Measurements from ENCODE around the gene AOC2.
"Not testable (repeated sequence)": the region's sequence is repeated elsewhere in the genome, so short reads cannot be mapped to it uniquely, and the experiment has no call there.

DNA sequence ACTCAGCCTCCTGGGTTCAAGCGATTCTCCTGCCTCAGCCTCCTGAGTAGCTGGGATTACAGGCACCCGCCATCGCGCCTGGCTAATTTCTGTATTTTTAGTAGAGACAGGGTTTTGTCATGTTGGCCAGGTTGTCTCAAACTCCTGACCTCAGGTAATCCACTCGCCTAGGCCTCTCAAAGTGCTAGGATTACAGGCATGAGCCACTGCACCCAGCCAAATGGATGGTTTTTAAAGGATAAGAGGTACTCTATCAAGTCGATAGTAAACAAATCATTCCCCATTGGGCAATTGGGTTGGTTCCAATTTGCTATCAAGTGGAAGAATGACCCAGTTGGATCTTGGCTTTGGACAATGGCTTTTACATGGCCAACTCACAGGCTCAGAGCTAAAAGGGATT lies 37.3 kb downstream of the AOC2 start:
- TF ChIP-seq, protein P1, sequence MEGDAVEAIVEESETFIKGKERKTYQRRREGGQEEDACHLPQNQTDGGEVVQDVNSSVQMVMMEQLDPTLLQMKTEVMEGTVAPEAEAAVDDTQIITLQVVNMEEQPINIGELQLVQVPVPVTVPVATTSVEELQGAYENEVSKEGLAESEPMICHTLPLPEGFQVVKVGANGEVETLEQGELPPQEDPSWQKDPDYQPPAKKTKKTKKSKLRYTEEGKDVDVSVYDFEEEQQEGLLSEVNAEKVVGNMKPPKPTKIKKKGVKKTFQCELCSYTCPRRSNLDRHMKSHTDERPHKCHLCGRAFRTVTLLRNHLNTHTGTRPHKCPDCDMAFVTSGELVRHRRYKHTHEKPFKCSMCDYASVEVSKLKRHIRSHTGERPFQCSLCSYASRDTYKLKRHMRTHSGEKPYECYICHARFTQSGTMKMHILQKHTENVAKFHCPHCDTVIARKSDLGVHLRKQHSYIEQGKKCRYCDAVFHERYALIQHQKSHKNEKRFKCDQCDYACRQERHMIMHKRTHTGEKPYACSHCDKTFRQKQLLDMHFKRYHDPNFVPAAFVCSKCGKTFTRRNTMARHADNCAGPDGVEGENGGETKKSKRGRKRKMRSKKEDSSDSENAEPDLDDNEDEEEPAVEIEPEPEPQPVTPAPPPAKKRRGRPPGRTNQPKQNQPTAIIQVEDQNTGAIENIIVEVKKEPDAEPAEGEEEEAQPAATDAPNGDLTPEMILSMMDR (IDR thresholded peaks at IDR 0.05), result not testable (repeated sequence)
- TF ChIP-seq POLR2AphosphoS5 (IDR thresholded peaks at IDR 0.05; ENCODE audit: insufficient read depth in 1 of 2, low read depth in 1 of 2), result not testable (repeated sequence)

Measured in vagina (tissue), 2 donors.